H1 (cell line): ENCODE data around the gene ZNF831. TPM values are rescaled to one million over a fixed set of nuclear protein-coding genes. Genes with fewer than 3 reads are reported as not detected.

Experiments used
- CBX5 ChIP-seq: fragments of 300-800, 300-1000 bp; sonication (generic); IDR thresholded peaks from 2 replicates; pipeline ENCODE4 v1.7.1; 2016; ENCODE audit warnings: antibody characterized with exemption, low read length, low read depth
- polyA plus RNA-seq, 7 experiments: library from polyadenylated mRNA; depleted of rRNA in 3 of 7; stranded (reverse) in 5 of 7; unstranded in 2 of 7; fragments of >200 nt in 5 of 7; fragments of 200-250 nt in 2 of 7; gene quantifications; 1 replicate in 5 of 7; 2 replicates in 1 of 7; 4 replicates in 1 of 7; pipeline versions ENCODE4 v1.2.1 to v1.2.3, GENCODE V29; 2011 to 2013; ENCODE audit warnings: missing spikeins in 2 of 7, mixed read lengths in 2 of 7
- total RNA-seq: library from RNA; stranded (reverse); fragmentation: NEBNext Ultra II Directional; extraction: Animal tissue kit (Norgen Biotek cat#: 25700); gene quantifications from 2 replicates; pipeline ENCODE4 v1.2.1, GENCODE V29; 2021
- TF ChIP-seq, protein P1 (sequence below): IDR thresholded peaks from 2 replicates; pipeline ENCODE4 v1.6.1; 2011; ENCODE audit warnings: low read depth, mild to moderate bottlenecking, low read length; ENCODE audit not compliant: insufficient read depth

Gene ZNF831
- total and polyA plus RNA-seq, 2 of the 8 experiments (the other 6 are each of a cell fraction or from before 2014, with no cell fraction given), result not detected

DNA sequence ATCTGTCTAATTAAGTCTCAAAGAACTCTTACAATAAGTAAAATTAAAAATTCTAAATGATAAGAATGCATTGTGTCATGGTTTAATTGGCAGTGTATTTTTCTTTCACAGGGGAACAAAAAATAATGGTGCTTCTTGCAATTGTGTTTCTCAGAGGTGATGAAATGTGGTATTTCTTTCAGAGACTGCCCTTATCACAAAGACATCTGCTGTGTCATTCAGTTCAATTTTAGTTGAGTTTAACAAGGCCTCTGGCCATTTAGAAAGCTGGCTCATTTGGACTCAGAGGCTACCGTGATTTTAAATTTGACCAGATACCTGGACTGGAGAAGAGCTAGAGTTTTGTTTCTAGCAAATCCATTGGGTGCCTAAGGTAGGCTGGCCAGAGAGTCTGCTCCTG is 23.6 kb upstream of the ZNF831 start (continued):
- TF ChIP-seq, protein P1, sequence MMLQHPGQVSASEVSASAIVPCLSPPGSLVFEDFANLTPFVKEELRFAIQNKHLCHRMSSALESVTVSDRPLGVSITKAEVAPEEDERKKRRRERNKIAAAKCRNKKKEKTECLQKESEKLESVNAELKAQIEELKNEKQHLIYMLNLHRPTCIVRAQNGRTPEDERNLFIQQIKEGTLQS, result no peak
- no peak for TF ChIP-seq CBX5
